ENCODE data around the gene METTL21A.
A peak's percentile ranks its signal among the peaks of the same experiment; 100 is the strongest.
"Not testable (repeated sequence)": the region's sequence is repeated elsewhere in the genome, so short reads cannot be mapped to it uniquely, and the experiment has no call there.

METTL21A gene

DNA sequence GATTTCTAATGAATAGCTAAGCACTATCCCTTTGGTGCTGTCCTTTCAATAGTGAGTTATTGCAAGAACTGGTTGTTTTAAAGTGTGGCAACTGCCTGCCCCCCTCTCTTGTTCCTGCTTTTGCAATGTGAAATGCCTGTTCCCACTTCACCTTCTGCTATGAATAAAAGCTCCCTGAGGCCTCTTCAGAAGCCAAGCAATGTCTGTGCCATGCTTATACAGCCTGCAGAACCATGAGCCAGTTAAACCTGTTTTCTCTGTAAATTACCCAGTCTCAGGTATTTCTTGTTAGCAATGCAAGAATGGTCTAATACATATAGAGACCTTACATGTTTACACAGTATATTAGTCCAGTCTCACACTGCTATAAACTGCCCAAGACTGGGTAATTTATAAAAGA is 15.0 kb upstream of the METTL21A start:
- no peak overlapping the region for H3K4me3 ChIP-seq (ENCODE audit: low read length)
- TF ChIP-seq, protein P1, sequence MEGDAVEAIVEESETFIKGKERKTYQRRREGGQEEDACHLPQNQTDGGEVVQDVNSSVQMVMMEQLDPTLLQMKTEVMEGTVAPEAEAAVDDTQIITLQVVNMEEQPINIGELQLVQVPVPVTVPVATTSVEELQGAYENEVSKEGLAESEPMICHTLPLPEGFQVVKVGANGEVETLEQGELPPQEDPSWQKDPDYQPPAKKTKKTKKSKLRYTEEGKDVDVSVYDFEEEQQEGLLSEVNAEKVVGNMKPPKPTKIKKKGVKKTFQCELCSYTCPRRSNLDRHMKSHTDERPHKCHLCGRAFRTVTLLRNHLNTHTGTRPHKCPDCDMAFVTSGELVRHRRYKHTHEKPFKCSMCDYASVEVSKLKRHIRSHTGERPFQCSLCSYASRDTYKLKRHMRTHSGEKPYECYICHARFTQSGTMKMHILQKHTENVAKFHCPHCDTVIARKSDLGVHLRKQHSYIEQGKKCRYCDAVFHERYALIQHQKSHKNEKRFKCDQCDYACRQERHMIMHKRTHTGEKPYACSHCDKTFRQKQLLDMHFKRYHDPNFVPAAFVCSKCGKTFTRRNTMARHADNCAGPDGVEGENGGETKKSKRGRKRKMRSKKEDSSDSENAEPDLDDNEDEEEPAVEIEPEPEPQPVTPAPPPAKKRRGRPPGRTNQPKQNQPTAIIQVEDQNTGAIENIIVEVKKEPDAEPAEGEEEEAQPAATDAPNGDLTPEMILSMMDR (IDR thresholded peaks at IDR 0.05; ENCODE audit: insufficient read depth, low read depth, low read length, missing control alignments), result no peak
- DNase-seq (ENCODE audit: low read depth), result peak; percentile 39

GRCh38 chr2:207639288-207639687 is 14.1 kb upstream of the METTL21A start:
- not testable (repeated sequence) for DNase-seq (ENCODE audit: low read depth); H3K4me3 ChIP-seq (ENCODE audit: low read length)

DNA sequence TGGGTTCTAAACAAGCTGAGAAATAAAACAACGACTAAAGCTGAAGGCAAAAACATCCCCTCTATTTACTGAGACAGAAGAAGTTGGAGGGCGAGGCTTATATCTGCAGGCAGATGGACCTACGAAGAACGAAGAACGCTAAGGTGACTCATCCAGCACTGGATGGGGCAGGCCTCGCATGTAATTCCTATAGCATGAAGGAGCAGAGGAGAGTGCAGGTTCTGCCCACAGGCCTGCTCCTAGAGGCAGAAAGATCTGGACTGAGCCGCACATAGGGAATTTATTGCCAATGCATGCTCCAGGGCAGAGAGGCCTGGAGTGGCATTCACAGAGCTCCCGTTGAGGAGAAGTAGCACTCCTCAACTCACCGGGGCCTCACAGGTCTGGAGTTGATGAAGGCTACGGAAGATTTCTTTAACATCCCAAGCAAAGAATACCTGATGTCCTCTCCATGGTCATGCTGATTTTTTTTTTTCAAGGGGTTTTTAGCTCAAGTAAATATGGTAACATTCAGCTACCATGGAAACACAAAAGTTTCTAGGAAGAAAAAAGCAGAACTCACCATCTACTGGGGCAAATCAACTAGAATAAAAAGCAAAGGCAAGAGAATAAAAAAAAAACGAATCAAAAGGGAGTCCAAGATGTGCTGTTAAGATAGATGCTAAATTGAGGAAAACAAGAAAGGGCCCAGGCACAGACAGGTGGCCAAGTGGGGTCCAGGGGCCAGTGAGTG is 10.4 kb upstream of the METTL21A start:
- TF ChIP-seq, protein P1 (IDR thresholded peaks at IDR 0.05; ENCODE audit: insufficient read depth, low read depth, low read length, missing control alignments), result no peak

DNA sequence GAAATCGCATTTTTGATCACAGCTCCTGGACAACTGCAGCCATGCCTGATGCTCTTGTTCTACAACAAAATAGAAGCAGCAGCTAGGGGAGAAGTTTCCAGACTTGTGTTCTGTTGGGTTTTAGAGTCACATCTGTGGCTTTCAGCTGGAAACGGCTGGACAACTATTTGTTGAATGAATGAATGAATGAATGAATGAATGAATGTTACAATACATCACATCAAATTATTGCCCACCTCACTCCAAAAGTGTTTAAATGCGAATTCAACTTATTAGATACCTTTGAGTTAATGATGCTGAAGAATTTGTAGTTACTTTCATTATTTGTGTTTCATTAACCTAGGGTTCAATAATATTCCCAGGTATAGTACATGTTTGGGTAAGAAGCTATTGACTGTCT is 8.5 kb upstream of the METTL21A start:
- no peak for DNase-seq (ENCODE audit: low read depth)
- no peak overlapping the region for H3K4me3 ChIP-seq (ENCODE audit: low read length)
- TF ChIP-seq, protein P1 (IDR thresholded peaks at IDR 0.05; ENCODE audit: insufficient read depth, low read depth, low read length, missing control alignments), result no peak

More for the DNA sequence above, 10.4 kb upstream of the METTL21A start:
- H3K4me3 ChIP-seq (ENCODE audit: low read length), result no peak overlapping the region
- peak; percentile 94 for DNase-seq (ENCODE audit: low read depth)

- TF ChIP-seq, protein P1 (IDR thresholded peaks at IDR 0.05; ENCODE audit: insufficient read depth, low read depth, low read length, missing control alignments), result no peak
- no peak overlapping the region for H3K4me3 ChIP-seq (ENCODE audit: low read length)
- DNase-seq (ENCODE audit: low read depth), result peak; percentile 96
Measured at GRCh38 chr2:207632575-207633493, 7.6 kb upstream of the METTL21A start.

DNA sequence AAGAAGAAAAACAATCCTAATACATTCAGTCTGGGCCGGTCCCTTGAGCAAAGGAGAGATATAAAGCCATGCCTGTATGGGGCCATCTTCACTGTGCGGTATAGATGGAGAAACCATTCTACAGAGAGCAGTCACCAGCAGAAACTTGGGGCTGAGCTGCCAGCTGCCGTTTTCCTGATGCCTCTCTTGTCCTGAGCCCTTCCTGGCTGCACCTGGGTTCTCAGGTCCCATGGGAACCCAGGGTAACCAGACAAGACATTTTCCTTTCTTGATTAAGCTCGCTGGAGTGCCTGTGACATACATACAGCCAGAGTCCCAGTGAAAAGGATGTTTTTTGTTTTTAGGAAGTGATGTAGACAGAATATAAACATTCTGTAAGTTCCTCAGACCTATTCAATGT is 5.3 kb upstream of the METTL21A start:
- DNase-seq (ENCODE audit: low read depth), result no peak
- H3K4me3 ChIP-seq (ENCODE audit: low read length), result no peak overlapping the region
- TF ChIP-seq, protein P1 (IDR thresholded peaks at IDR 0.05; ENCODE audit: insufficient read depth, low read depth, low read length, missing control alignments), result no peak

DNA sequence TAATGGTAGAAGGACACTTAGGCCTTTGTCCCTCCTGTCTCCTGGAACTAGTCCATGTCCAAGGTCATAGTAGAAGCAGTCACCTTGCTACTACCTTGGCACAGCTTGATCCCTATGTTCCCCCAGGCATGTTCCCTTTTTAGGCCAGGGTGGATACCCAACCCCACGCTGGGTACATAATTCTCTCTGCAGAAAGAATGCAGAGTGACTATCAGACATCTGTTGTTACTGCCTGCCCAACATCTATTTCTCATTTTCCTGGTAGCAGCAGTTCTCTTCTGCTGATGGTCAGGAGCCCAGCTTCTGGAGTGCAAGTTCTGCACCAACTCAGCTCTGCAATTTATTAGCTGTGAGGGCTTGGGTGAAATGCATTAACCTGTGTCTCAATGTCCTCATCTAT is 4.4 kb upstream of the METTL21A start:
- TF ChIP-seq, protein P1 (IDR thresholded peaks at IDR 0.05; ENCODE audit: insufficient read depth, low read depth, low read length, missing control alignments), result no peak
- H3K4me3 ChIP-seq (ENCODE audit: low read length), result no peak overlapping the region
- DNase-seq (ENCODE audit: low read depth), result no peak

Data from epithelial cell of esophagus (primary cell).